HG03196 (cell line): ENCODE results near the gene PRDM15.

ENCODE experiments used
- ATAC-seq: cut with Tn5 transposase; IDR thresholded peaks from one replicate; pipeline ENCODE4 v1.9.1; 2021; ENCODE audit not compliant: unreplicated experiment

PRDM15 gene, protein sequence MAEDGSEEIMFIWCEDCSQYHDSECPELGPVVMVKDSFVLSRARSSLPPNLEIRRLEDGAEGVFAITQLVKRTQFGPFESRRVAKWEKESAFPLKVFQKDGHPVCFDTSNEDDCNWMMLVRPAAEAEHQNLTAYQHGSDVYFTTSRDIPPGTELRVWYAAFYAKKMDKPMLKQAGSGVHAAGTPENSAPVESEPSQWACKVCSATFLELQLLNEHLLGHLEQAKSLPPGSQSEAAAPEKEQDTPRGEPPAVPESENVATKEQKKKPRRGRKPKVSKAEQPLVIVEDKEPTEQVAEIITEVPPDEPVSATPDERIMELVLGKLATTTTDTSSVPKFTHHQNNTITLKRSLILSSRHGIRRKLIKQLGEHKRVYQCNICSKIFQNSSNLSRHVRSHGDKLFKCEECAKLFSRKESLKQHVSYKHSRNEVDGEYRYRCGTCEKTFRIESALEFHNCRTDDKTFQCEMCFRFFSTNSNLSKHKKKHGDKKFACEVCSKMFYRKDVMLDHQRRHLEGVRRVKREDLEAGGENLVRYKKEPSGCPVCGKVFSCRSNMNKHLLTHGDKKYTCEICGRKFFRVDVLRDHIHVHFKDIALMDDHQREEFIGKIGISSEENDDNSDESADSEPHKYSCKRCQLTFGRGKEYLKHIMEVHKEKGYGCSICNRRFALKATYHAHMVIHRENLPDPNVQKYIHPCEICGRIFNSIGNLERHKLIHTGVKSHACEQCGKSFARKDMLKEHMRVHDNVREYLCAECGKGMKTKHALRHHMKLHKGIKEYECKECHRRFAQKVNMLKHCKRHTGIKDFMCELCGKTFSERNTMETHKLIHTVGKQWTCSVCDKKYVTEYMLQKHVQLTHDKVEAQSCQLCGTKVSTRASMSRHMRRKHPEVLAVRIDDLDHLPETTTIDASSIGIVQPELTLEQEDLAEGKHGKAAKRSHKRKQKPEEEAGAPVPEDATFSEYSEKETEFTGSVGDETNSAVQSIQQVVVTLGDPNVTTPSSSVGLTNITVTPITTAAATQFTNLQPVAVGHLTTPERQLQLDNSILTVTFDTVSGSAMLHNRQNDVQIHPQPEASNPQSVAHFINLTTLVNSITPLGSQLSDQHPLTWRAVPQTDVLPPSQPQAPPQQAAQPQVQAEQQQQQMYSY

GRCh38 chr21:41879190-41879998, at the start of gene PRDM15:
TSS of gene PRDM15 (minus strand) at chr21:41879344. CDS start at chr21:41860363, 18,981 bp downstream.
- ATAC-seq = peak; percentile 54

GRCh38 chr21:41928621-41929220, 49.6 kb upstream of the PRDM15 start:
- ATAC-seq = no peak

DNA sequence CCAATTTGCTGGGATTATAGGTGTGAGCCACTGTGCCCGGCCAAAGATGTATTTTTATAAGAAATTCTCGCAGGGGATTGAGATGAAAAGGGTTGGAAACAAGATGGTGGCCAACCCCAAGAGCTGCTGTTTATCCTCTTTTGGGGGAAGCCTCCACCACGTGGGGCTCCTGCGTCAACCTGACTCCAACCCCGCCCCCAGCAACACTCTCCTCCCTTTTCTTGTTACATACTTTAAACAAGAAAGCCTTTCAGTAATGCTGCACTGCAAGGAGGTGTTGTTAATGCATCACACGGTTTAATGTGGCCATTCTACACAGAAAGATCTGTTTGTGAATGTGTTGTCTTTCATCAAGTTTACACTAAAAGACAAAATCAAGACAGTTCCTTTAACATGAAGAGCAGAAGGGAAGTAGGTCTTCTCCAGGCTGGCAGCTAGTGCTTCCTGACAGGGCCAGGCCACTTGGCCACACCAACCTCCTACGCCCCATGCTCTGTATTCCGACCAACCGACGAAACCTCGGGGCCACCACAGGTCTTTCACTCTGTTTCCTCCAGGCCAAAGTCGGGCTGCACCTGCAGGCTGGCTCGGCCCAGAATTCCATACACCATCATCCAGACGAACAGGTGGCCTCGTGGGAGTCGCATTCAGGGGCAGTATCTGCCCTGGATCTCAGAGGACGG, 48.7 kb upstream of the PRDM15 start:
- ATAC-seq = no peak

- peak; percentile 2 for ATAC-seq
Measured at GRCh38 chr21:41926807-41927171, 47.6 kb upstream of the PRDM15 start.

- peak; percentile 48 for ATAC-seq
Measured at GRCh38 chr21:41926117-41926806, 47.1 kb upstream of the PRDM15 start.

DNA sequence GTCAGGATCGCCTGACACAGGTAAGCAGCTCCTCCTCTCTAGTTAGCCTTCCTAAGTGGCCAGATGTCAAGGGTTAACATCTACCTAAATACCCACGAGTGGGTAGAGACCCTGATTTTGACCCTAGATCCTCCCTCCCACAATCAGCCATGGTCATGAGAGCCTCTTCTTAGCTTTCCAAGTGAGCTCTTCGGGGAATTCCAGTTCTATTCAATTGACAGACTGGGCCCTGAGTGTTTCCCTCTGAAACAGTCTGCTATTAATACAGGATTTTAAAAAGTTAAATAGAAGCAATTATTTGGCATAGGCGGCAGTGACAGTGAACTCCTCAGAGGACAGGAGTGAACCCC, 46.6 kb upstream of the PRDM15 start:
- no peak for ATAC-seq

DNA sequence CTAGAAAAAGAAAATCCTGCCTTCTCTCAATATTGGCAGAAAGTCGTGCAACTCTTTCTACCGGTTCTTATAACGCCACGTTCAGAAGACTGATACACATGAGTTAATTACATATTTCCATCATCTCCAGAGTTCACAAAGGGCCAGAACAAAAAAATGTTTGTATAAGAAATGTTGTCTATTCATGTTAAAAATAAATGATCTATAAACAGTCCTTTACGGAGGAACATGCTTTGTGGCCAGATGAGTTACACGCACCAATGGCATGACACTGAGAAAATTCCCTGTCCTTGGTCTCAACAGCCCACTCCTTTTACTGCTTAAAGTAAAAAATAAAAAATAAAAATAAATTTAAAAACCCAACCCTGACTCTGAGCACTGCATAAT, 45.2 kb upstream of the PRDM15 start:
- ATAC-seq = no peak

DNA sequence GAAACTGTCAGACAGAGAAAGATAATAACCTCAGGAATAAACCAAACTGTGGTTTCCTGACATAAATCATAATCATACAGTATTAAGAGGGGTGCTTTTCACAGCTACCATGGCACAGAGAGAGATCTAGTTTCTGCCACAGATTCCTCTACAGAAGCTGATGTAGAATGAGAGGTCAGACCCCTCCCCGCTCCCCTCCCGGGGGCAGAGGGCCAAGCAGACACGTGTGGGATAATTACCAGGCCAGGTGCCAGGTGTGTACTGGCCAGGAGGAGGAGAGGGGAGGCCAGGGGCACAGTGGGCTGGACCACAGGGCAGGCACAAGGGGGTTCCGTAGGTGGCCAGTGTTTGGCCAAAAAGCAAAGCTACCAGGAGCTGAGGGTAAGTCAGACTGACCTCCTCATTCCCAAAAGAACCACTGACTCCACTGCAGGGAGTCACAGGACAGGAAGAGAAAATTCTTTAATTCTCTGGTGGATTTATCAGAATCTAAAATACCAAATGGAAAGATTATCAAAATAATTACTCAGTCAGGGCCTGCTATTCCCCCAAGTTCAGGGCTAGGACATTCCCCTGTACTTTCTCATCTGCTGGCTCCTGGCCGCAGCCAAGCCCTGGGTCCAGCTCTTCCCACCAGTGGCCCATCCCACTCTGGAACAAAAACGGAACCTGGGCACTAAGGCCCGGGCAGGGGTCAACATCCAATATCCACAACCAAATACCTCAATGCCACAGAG, 44.7 kb upstream of the PRDM15 start:
- no peak for ATAC-seq

- no peak for ATAC-seq
Measured at GRCh38 chr21:41923186-41923585, 44.0 kb upstream of the PRDM15 start.

GRCh38 chr21:41921021-41921420, 41.9 kb upstream of the PRDM15 start:
- ATAC-seq = no peak

- ATAC-seq = no peak
Measured at GRCh38 chr21:41920476-41920875, 41.3 kb upstream of the PRDM15 start.

DNA sequence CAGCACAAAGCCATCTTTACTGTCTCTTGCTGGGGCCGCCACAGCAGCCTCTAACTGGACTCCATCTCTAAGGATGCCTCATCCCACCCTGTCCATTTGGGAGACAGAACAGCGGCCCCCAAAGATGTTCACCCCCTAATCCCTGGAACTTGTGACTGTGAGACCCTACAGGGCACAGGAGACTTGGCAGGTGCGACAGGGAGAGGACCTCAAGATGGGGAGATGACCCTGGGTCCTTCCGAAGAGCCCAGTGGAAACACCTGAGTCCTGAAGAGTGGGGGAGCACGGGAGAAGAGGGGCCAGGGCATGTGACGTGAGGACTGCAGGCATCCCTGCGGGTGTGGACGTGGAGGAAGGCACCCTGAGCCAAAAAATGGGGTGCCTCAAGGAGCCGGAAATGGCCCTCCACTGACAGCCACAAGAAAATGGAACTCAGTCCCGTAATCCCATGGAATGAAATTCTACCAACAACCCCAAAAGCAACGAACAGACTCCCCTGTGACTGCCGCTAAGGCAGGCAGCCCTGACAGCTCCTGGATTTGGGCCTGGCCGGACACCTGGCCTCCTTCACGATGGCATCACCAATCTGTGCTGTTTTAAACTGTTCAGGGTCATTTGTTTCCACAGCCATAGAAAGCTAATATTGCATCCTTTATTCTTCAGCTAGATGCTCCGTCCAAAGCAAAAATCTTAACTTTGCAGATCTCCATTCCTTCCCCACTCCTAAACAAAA, 40.7 kb upstream of the PRDM15 start:
- ATAC-seq = no peak

DNA sequence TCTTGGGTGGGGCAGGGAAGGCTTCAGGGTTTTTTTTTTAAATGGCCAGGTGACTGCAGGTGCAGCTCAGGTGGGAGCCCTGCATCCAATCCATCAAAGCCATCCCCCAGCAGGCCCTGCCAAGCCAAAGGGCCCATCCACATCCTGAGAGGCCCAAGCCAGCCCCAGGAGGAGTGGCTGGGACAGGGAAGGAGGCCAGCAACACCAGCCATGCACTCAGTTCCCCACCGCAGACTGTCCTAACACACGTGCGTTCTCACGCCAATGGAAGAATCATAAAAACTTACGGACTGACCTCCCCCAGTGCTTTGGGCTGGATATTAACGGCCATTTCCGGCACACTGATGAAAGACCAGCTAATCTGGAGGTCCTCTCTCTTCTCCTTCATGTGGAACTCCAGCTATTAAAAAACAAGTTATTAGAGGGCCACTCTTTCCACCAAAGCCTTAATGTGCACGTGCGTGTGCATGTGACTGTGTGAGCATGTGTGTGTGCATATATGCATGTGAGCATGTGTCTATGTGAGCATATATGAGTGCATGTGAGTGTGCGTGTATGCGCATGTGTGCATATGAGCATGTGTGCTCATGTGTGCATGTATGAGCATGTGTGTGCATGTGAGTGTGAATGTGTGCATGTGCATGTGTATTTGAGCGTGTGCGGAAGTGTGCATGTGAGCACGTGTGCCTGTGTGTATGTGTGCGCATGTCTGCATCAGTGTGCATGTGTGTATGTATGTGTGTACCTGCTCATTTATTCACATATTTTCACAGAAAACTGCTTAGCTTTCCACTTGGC, 39.6 kb upstream of the PRDM15 start:
- ATAC-seq = no peak

GRCh38 chr21:41917531-41917930, 38.4 kb upstream of the PRDM15 start:
- ATAC-seq = no peak

- no peak for ATAC-seq
Measured at GRCh38 chr21:41916888-41917433, 37.8 kb upstream of the PRDM15 start.

GRCh38 chr21:41914965-41915364, 35.8 kb upstream of the PRDM15 start:
- ATAC-seq = no peak

DNA sequence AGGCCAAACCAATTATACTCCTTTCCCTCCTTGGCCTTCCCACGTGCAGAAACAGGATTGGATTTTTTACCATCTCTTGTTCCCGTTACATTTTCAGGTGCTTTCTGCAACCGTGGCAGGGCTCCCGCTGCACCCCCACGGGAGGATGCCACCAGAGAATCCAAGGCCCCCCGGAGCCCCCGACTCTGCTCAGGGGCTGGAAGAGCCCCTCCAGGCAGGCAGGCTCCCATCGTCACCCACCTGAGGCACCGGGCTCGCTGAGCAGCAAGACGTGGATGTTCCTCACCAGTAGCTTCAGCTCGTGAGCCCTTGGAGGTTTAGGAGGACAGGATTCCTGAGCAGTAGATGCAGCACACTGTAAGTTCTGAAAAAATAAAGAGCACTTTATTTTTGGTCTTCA, 35.2 kb upstream of the PRDM15 start:
- ATAC-seq = no peak
